GM10248 (cell line): Measurements from ENCODE around the gene GTF3C2.

Source experiments
- CTCF ChIA-PET: fragments of 300-600 bp; sonication (Branson Sonifier 250); formaldehyde crosslinking; extraction: SDS; loops from one replicate; lab custom pipeline; 2021; ENCODE audit warnings: antibody characterized with exemption; lab: Yijun Ruan, JAX
- POLR2A ChIA-PET: fragments of 350-650 bp; sonication (Branson Sonifier 250); formaldehyde crosslinking; extraction: SDS; loops from one replicate; lab custom pipeline; 2020; ENCODE audit warnings: antibody characterized with exemption; lab: Yijun Ruan, JAX
- DNase-seq: peaks from one replicate; pipeline ENCODE4 v3.0.0; 2012; ENCODE audit errors: extremely low spot score
- CTCF ChIP-seq: IDR thresholded peaks from 2 replicates; pipeline ENCODE4 v1.5.1; 2012; ENCODE audit warnings: mild to moderate bottlenecking, low read depth; ENCODE audit errors: extremely low read depth, missing control alignments, control extremely low read depth

The GTF3C2 gene

GRCh38 chr2:27378096-27378808 lies 21.7 kb upstream of the GTF3C2 start:
- POLR2A ChIA-PET: no interaction called here
- DNase-seq: no peak
- CTCF ChIA-PET: interaction anchor here (1.4 to 2.1 kb wide), 2 partner anchors 9 to 51 kb away, joined by 4 to 6 read pairs; partner anchors contain the start of genes EIF2B4 and NRBP1
- TF ChIP-seq CTCF: peak; percentile 19

- ChIA-PET POLR2A (no interaction called here), CTCF (interaction anchor here (1.4 to 2.1 kb wide), 2 partner anchors 8 to 51 kb away, joined by 4 to 6 read pairs; partner anchors contain the start of genes EIF2B4 and NRBP1)
- no peak for TF ChIP-seq CTCF
- DNase-seq: no peak
Measured at GRCh38 chr2:27377618-27378095, 21.1 kb upstream of the GTF3C2 start.

DNA sequence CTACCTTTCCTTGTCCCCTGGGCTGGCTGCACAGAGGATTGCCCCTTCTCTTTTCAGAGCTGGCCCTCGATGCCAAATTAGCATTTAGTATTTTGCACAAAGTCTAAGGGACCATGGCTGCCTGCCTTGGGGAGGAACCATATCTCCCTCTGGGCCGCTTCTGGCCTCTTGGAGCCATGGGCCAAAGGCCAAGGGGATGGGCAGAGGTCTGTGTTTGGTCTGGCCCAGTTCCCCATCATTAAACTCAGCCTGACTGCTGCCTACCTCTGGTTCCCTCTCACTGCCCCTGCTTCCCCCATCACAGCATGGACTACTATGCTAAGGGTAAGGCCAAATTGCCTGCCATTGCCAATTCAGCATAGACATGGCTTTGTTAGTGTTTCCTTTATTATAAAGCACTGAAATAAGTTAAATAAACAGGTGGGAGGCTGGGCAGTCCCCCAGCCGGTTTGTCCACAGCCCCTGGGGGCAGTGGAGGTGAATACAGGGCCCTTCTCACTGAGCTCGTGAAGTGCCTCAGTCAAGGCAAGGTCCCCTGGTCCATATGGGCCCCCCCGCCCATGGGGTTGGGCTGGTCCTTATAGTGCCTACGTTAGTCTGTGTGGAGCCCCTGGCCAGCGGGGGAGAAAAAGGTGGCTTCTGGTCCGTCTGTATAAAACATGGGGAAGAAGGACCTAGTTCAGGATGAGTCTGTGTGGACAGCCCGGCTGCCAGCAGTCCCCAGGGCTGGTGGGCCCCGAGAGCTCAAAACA lies 20.5 kb upstream of the GTF3C2 start:
- ChIA-PET POLR2A (no interaction called here), CTCF (no interaction called here)
- DNase-seq: no peak
- TF ChIP-seq CTCF: no peak

GRCh38 chr2:27376151-27376865 lies 19.7 kb upstream of the GTF3C2 start:
- no peak for DNase-seq
- TF ChIP-seq CTCF: no peak
- ChIA-PET CTCF (no interaction called here), POLR2A (no interaction called here)

GRCh38 chr2:27375513-27376099 lies 19.0 kb upstream of the GTF3C2 start:
- DNase-seq: no peak
- ChIA-PET POLR2A (interaction anchor here (0.6 kb wide), 1 partner anchor 156 kb away, joined by 3 read pairs; no protein-coding TSS in a partner anchor), CTCF (interaction anchor here (0.9 kb wide), 1 partner anchor 11 kb away, joined by 3 read pairs; no protein-coding TSS in a partner anchor)
- TF ChIP-seq CTCF: no peak

GRCh38 chr2:27373567-27373966 lies 17.0 kb upstream of the GTF3C2 start:
- ChIA-PET CTCF (no interaction called here), POLR2A (no interaction called here)
- no peak for TF ChIP-seq CTCF
- DNase-seq: no peak
